Mucosa of rectum (tissue), 2 donors: ENCODE data around the gene BMP15.

Source experiments
- H3K27ac ChIP-seq, 2 donors: one replicate each; pipeline ENCODE4 v1.7.0; 2013; ENCODE audit warnings: inconsistent platforms in 2 of 2, low read depth in 2 of 2, low read length in 2 of 2
- H3K27me3 ChIP-seq, 2 donors: one replicate each; pipeline ENCODE4 v1.7.0; 2013; ENCODE audit warnings: low read length in 2 of 2; ENCODE audit not compliant: control insufficient read depth in 2 of 2, insufficient read depth in 2 of 2
- H3K36me3 ChIP-seq, 2 donors: one replicate each; pipeline ENCODE4 v1.7.0; 2013; ENCODE audit warnings: low read length in 2 of 2; ENCODE audit not compliant: control insufficient read depth in 2 of 2, insufficient read depth in 2 of 2
- H3K4me1 ChIP-seq, 2 donors: one replicate each; pipeline ENCODE4 v1.7.0; 2013; ENCODE audit warnings: low read length in 2 of 2, mild to moderate bottlenecking in 1 of 2; ENCODE audit not compliant: control insufficient read depth in 2 of 2, insufficient read depth in 2 of 2
- H3K4me3 ChIP-seq, 2 donors: one replicate each; pipeline ENCODE4 v1.7.0; 2013; ENCODE audit warnings: low read length in 2 of 2
- H3K9ac ChIP-seq, 2 donors: one replicate each; pipeline ENCODE4 v1.7.0; 2013; ENCODE audit warnings: low read length in 2 of 2, low read depth in 1 of 2, mild to moderate bottlenecking in 1 of 2
- H3K9me3 ChIP-seq, 2 donors: one replicate each; pipeline ENCODE4 v1.7.0; 2013; ENCODE audit warnings: low read length in 2 of 2; ENCODE audit not compliant: control insufficient read depth in 2 of 2
- donor health status: healthy.
- donor health status: Normal muscosa, but diverticular disease.

The BMP15 gene

GRCh38 chrX:50893047-50893446 lies 17.5 kb upstream of the BMP15 start:
- Histone ChIP-seq H3K9me3 (no peaks in the 10 kb centered on the region), H3K4me3 (no peak overlapping the region), H3K9ac (no peak overlapping the region), H3K4me1 (no peaks in the 10 kb centered on the region), H3K27ac (no peak overlapping the region), H3K27me3 (peaks cover 0 to 6% of the 10 kb centered on the region in 2 donors), H3K36me3 (no peaks in the 10 kb centered on the region)

- Histone ChIP-seq H3K9me3 (no peaks in the 10 kb centered on the region), H3K4me3 (no peak overlapping the region), H3K4me1 (no peaks in the 10 kb centered on the region), H3K9ac (peak overlapping the region in 1 of 2 donors; percentile 24), H3K36me3 (no peaks in the 10 kb centered on the region), H3K27ac (no peak overlapping the region), H3K27me3 (peaks cover 0 to 6% of the 10 kb centered on the region in 2 donors)
These were observed 17.1 kb upstream of the BMP15 start for GRCh38 chrX:50893466-50893865.

GRCh38 chrX:50905334-50905733 lies 5.2 kb upstream of the BMP15 start:
- H3K4me1 ChIP-seq, result no peaks in the 10 kb centered on the region
- H3K27me3 ChIP-seq, result peaks cover 3 to 4% of the 10 kb centered on the region in 2 donors
- no peak overlapping the region for H3K9ac ChIP-seq
- H3K4me3 ChIP-seq, result no peak overlapping the region
- H3K9me3 ChIP-seq, result no peaks in the 10 kb centered on the region
- H3K36me3 ChIP-seq, result no peaks in the 10 kb centered on the region
- no peak overlapping the region for H3K27ac ChIP-seq

GRCh38 chrX:50913520-50913919 lies 3.0 kb downstream of the BMP15 start:
- H3K27ac ChIP-seq, result no peak overlapping the region
- H3K4me3 ChIP-seq, result no peak overlapping the region
- H3K36me3 ChIP-seq, result no peaks in the 10 kb centered on the region
- H3K9me3 ChIP-seq, result no peaks in the 10 kb centered on the region
- peaks cover 0 to 7% of the 10 kb centered on the region in 2 donors for H3K27me3 ChIP-seq
- no peak overlapping the region for H3K9ac ChIP-seq
- no peaks in the 10 kb centered on the region for H3K4me1 ChIP-seq

- no peak overlapping the region for H3K4me3 ChIP-seq
These were observed 9.6 kb downstream of the BMP15 start for GRCh38 chrX:50920132-50920531.

GRCh38 chrX:50927127-50927526 lies 16.6 kb downstream of the BMP15 start:
- H3K36me3 ChIP-seq, result no peaks in the 10 kb centered on the region
- no peaks in the 10 kb centered on the region for H3K4me1 ChIP-seq
- H3K4me3 ChIP-seq, result no peak overlapping the region
- H3K27me3 ChIP-seq, result peaks cover 0 to 7% of the 10 kb centered on the region in 2 donors
- H3K9ac ChIP-seq, result no peak overlapping the region
- H3K27ac ChIP-seq, result no peak overlapping the region
- H3K9me3 ChIP-seq, result no peaks in the 10 kb centered on the region

More at GRCh38 chrX:50920132-50920531, 9.6 kb downstream of the BMP15 start:
- no peak overlapping the region for H3K27ac ChIP-seq
- H3K9me3 ChIP-seq, result no peaks in the 10 kb centered on the region
- H3K4me1 ChIP-seq, result no peaks in the 10 kb centered on the region
- H3K36me3 ChIP-seq, result no peaks in the 10 kb centered on the region
- H3K27me3 ChIP-seq, result no peaks in the 10 kb centered on the region
- no peak overlapping the region for H3K9ac ChIP-seq

- Histone ChIP-seq H3K4me3 (no peak overlapping the region), H3K4me1 (no peaks in the 10 kb centered on the region), H3K27ac (no peak overlapping the region), H3K36me3 (no peaks in the 10 kb centered on the region), H3K9ac (no peak overlapping the region), H3K27me3 (peaks cover 0 to 5% of the 10 kb centered on the region in 2 donors), H3K9me3 (no peaks in the 10 kb centered on the region)
These were observed 31.1 kb downstream of the BMP15 start for GRCh38 chrX:50941638-50942037.

GRCh38 chrX:50942471-50942870 lies 31.9 kb downstream of the BMP15 start:
- Histone ChIP-seq H3K9me3 (no peaks in the 10 kb centered on the region), H3K27ac (no peak overlapping the region), H3K36me3 (no peaks in the 10 kb centered on the region), H3K9ac (no peak overlapping the region), H3K27me3 (peaks cover 0 to 5% of the 10 kb centered on the region in 2 donors), H3K4me1 (no peaks in the 10 kb centered on the region), H3K4me3 (no peak overlapping the region)

- H3K36me3 ChIP-seq, result no peaks in the 10 kb centered on the region
- peaks cover 0 to 2% of the 10 kb centered on the region in 2 donors for H3K27me3 ChIP-seq
- no peaks in the 10 kb centered on the region for H3K4me1 ChIP-seq
- H3K4me3 ChIP-seq, result no peak overlapping the region
- peaks cover 3 to 8% of the 10 kb centered on the region in 2 donors for H3K9me3 ChIP-seq
- no peak overlapping the region for H3K27ac ChIP-seq
- no peak overlapping the region for H3K9ac ChIP-seq
These were observed 41.9 kb downstream of the BMP15 start for GRCh38 chrX:50952406-50952805.

- Histone ChIP-seq H3K9me3 (peaks cover 3 to 8% of the 10 kb centered on the region in 2 donors), H3K27me3 (peaks cover 0 to 2% of the 10 kb centered on the region in 2 donors), H3K36me3 (no peaks in the 10 kb centered on the region), H3K9ac (no peak overlapping the region), H3K27ac (no peak overlapping the region), H3K4me3 (no peak overlapping the region), H3K4me1 (no peaks in the 10 kb centered on the region)
These were observed 43.3 kb downstream of the BMP15 start for GRCh38 chrX:50953832-50954231.

- Histone ChIP-seq H3K9ac (no peak overlapping the region), H3K27ac (no peak overlapping the region), H3K4me1 (no peaks in the 10 kb centered on the region), H3K36me3 (no peaks in the 10 kb centered on the region), H3K27me3 (peaks cover 0 to 4% of the 10 kb centered on the region in 2 donors), H3K9me3 (no peaks in the 10 kb centered on the region), H3K4me3 (no peak overlapping the region)
These were observed 51.6 kb downstream of the BMP15 start for GRCh38 chrX:50962156-50962555.
